HepG2 (cell line): ENCODE data around the gene ACVR2A. TPM values are rescaled to one million over a fixed set of nuclear protein-coding genes. Genes with fewer than 3 reads are reported as not detected.

Experiments
- DNMT1 ChIP-seq: sonication (generic); formaldehyde crosslinking; IDR thresholded peaks from 2 replicates; pipeline ENCODE4 v1.5.1; 2020; ENCODE audit warnings: mild to moderate bottlenecking, missing genetic modification reagents
- EP300 ChIP-seq, 3 experiments: sonication (generic) in 1 of 3; formaldehyde crosslinking in 1 of 3; IDR thresholded peaks; 2 replicates each; pipeline versions ENCODE4 v1.5.1 to v1.6.1; 2011 to 2020; ENCODE audit warnings: low read depth in 2 of 3, low read length in 2 of 3, borderline replicate concordance in 1 of 3, improper control_type of control experiment in 1 of 3, mild to moderate bottlenecking in 1 of 3, missing genetic modification reagents in 1 of 3, moderate library complexity in 1 of 3
- FOXM1 ChIP-seq: sonication (generic); formaldehyde crosslinking; IDR thresholded peaks from 2 replicates; pipeline ENCODE4 v1.5.0; 2020; ENCODE audit warnings: missing genetic modification reagents
- HIVEP1 ChIP-seq: sonication (generic); formaldehyde crosslinking; IDR thresholded peaks from 2 replicates; pipeline ENCODE4 v1.4.0; 2020; ENCODE audit warnings: mild to moderate bottlenecking, missing genetic modification reagents
- HNF4G ChIP-seq, 2 experiments: sonication (generic) in 1 of 2; formaldehyde crosslinking in 1 of 2; IDR thresholded peaks; 2 replicates each; pipeline versions ENCODE4 v1.4.0 to v1.6.1; 2011 to 2020; ENCODE audit warnings: borderline replicate concordance in 2 of 2, low read depth in 2 of 2, mild to moderate bottlenecking in 2 of 2, low read length in 1 of 2, missing genetic modification reagents in 1 of 2, moderate library complexity in 1 of 2
- JDP2 ChIP-seq: sonication (generic); formaldehyde crosslinking; IDR thresholded peaks from 2 replicates; pipeline ENCODE4 v1.8.1; 2022; ENCODE audit warnings: missing genetic modification reagents, borderline replicate concordance
- KMT2A ChIP-seq: sonication (generic); formaldehyde crosslinking; IDR thresholded peaks from 2 replicates; pipeline ENCODE4 v1.4.0; 2020; ENCODE audit warnings: missing genetic modification reagents
- NBN ChIP-seq: fragments of 450-650 bp; conservative IDR thresholded peaks from 2 replicates; pipeline ENCODE4 v1.6.1; 2017
- NFYB ChIP-seq: sonication (generic); formaldehyde crosslinking; IDR thresholded peaks from 2 replicates; pipeline ENCODE4 v1.4.0; 2020; ENCODE audit warnings: missing genetic modification reagents
- PAXIP1 ChIP-seq: sonication (generic); formaldehyde crosslinking; conservative IDR thresholded peaks from 2 replicates; pipeline ENCODE4 v1.4.0; 2020; ENCODE audit warnings: mild to moderate bottlenecking, missing genetic modification reagents, moderate library complexity
- REXO4 ChIP-seq: sonication (generic); formaldehyde crosslinking; IDR thresholded peaks from 2 replicates; pipeline ENCODE4 v1.8.0; 2022; ENCODE audit warnings: missing genetic modification reagents, mild to moderate bottlenecking, borderline replicate concordance
- SMARCE1 ChIP-seq: fragments of 450-650 bp; IDR thresholded peaks from 2 replicates; pipeline ENCODE4 v1.6.1; 2017; ENCODE audit warnings: borderline replicate concordance
- TBX2 ChIP-seq: sonication (generic); formaldehyde crosslinking; IDR thresholded peaks from 2 replicates; pipeline ENCODE4 v1.5.0; 2020; ENCODE audit warnings: missing genetic modification reagents, mild to moderate bottlenecking, borderline replicate concordance
- TCF12 ChIP-seq, 2 experiments: fragments of 450-650 bp in 1 of 2; sonication (generic) in 1 of 2; formaldehyde crosslinking in 1 of 2; IDR thresholded peaks; 2 replicates each; pipeline versions ENCODE4 v1.6.1 to v1.8.0; 2017 to 2022; ENCODE audit warnings: antibody characterized with exemption in 1 of 2, mild to moderate bottlenecking in 1 of 2, missing genetic modification reagents in 1 of 2, moderate library complexity in 1 of 2
- THAP9 ChIP-seq: sonication (generic); formaldehyde crosslinking; IDR thresholded peaks from 2 replicates; pipeline ENCODE4; 2020; ENCODE audit warnings: missing genetic modification reagents, mild to moderate bottlenecking, borderline replicate concordance
- YEATS2 ChIP-seq: sonication (generic); formaldehyde crosslinking; IDR thresholded peaks from 2 replicates; pipeline ENCODE4 v1.4.0; 2020; ENCODE audit warnings: missing genetic modification reagents, borderline replicate concordance
- ZNF275 ChIP-seq: sonication (generic); formaldehyde crosslinking; IDR thresholded peaks from 2 replicates; pipeline ENCODE4 v1.8.0; 2022; ENCODE audit warnings: missing genetic modification reagents, mild to moderate bottlenecking, inconsistent platforms, borderline replicate concordance
- ZNF333 ChIP-seq: sonication (generic); formaldehyde crosslinking; IDR thresholded peaks from 2 replicates; pipeline ENCODE4 v1.4.0; 2020; ENCODE audit warnings: mild to moderate bottlenecking, missing genetic modification reagents, borderline replicate concordance
- ZNF513 ChIP-seq: sonication (generic); formaldehyde crosslinking; conservative IDR thresholded peaks from 2 replicates; pipeline ENCODE4 v1.5.0; 2020; ENCODE audit warnings: missing genetic modification reagents
- polyA plus RNA-seq, 8 experiments: library from polyadenylated mRNA; depleted of rRNA in 3 of 8; stranded (reverse) in 7 of 8; unstranded in 1 of 8; fragments of >200 nt; fragmentation: Illumina TruSeq in 4 of 8; extraction: Trizol in 4 of 8; gene quantifications; 2 replicates each; pipeline versions ENCODE4 v1.2.1 to v1.2.3, GENCODE V29; 2011 to 2016; ENCODE audit warnings: low read depth in 4 of 8, missing spikeins in 1 of 8, mixed read lengths in 1 of 8; ENCODE audit not compliant: insufficient read depth in 1 of 8
- total RNA-seq, 5 experiments: library from RNA; depleted of rRNA; stranded (reverse); fragments of >200 nt; fragmentation: Illumina TruSeq; extraction: Trizol; gene quantifications; 2 replicates each; pipeline ENCODE4 v1.2.3, GENCODE V29; 2016; ENCODE audit warnings: low read depth in 1 of 5

Gene ACVR2A
- total and polyA plus RNA-seq, 2 of the 13 experiments (the other 11 are each of a cell fraction or from before 2014, with no cell fraction given): 8.3 to 18.0 TPM

GRCh38 chr2:147851244-147851930 lies 6.6 kb downstream of the ACVR2A start (continued):
- TF ChIP-seq PAXIP1 (CRISPR knock-in tag): peak; percentile 71
- no peak for TF ChIP-seq YEATS2 (CRISPR knock-in tag)
- TF ChIP-seq TBX2: peak; percentile 55
- TF ChIP-seq EP300 (IDR thresholded peaks at IDR 0.05; ENCODE audit: low read depth in 2 of 2, low read length in 2 of 2): peak in 1 of 2 experiments; percentile 90; a peak in 2 of 4 replicates
- TF ChIP-seq EP300 (CRISPR knock-in tag; IDR thresholded peaks at IDR 0.05; ENCODE audit: borderline replicate concordance): no peak; the same call in 1 of the 2 replicates
- no peak for TF ChIP-seq SMARCE1
- TF ChIP-seq HNF4G (IDR thresholded peaks at IDR 0.05; ENCODE audit: borderline replicate concordance, low read depth, low read length): no peak
- no peak for TF ChIP-seq HNF4G (CRISPR knock-in tag; IDR thresholded peaks at IDR 0.05; ENCODE audit: borderline replicate concordance, low read depth)
- no peak for TF ChIP-seq REXO4
- TF ChIP-seq NBN: no peak
- no peak for TF ChIP-seq TCF12 (IDR thresholded peaks at IDR 0.05)
- TF ChIP-seq TCF12 (CRISPR knock-in tag; IDR thresholded peaks at IDR 0.05): no peak
- TF ChIP-seq ZNF513 (CRISPR knock-in tag): no peak
- TF ChIP-seq DNMT1 (CRISPR knock-in tag): no peak
- TF ChIP-seq HIVEP1: no peak
- no peak for TF ChIP-seq THAP9 (CRISPR knock-in tag)
- TF ChIP-seq JDP2 (CRISPR knock-in tag): no peak
- TF ChIP-seq FOXM1 (CRISPR knock-in tag): no peak
- TF ChIP-seq NFYB (CRISPR knock-in tag): no peak
- no peak for TF ChIP-seq ZNF275
- no peak for TF ChIP-seq KMT2A
- TF ChIP-seq ZNF333: no peak
